Adipose tissue (tissue), 3 donors: ENCODE results near the gene WTAP. TPM values are rescaled to one million over a fixed set of nuclear protein-coding genes. Genes with fewer than 3 reads are reported as not detected.
"Not testable (repeated sequence)": the region's sequence is repeated elsewhere in the genome, so short reads cannot be mapped to it uniquely, and the experiment has no call there.

Source experiments
- H3K27ac ChIP-seq: one replicate; pipeline ENCODE4 v1.5.1; 2013; ENCODE audit warnings: low read depth, low read length
- WGBS, 3 donors: extraction: QIAGEN DNeasy Blood & Tissue Kit; methylation state at CpG; one replicate each; pipeline ENCODE4 v1.1.7; 2013; 5-methylcytosine and 5-hydroxymethylcytosine counted together
- polyA plus RNA-seq, 3 donors: library from polyadenylated mRNA; stranded (reverse); fragments of 200-250 nt; gene quantifications; one replicate each; pipeline ENCODE4 v1.2.3, GENCODE V29; 2013
- donor health status: healthy with polysubstance abuse.
- donor health status: Bipolar disorder and iron deficiency.
- donor health status: healthy.

Gene WTAP
- 10 to 100 TPM; 36.9 to 99.5 (median 96.0) TPM for polyA plus RNA-seq

- H3K27ac ChIP-seq, result peak within 1 kb of the TSS; percentile 98
- 0% methylated on average over 81 to 93 of the region's 93 CpGs for WGBS, 3 donors
These were observed at the start of gene WTAP for GRCh38 chr6:159726918-159727716. Gene WTAP, plus strand, starts transcription at chr6:159727506. Its CDS starts 8,760 bp downstream, at chr6:159736266.

GRCh38 chr6:159677506-159678165 lies 49.7 kb upstream of the WTAP start:
- 91 to 97% (median 92%) methylated on average over 5 of the region's 5 CpGs for WGBS, 3 donors
- H3K27ac ChIP-seq, result no peak overlapping the region

- 94 to 97% (median 94%) methylated on average over 3 of the region's 3 CpGs for WGBS, 3 donors
- H3K27ac ChIP-seq, result no peak overlapping the region
These were observed 48.7 kb upstream of the WTAP start for GRCh38 chr6:159678574-159678973.

- H3K27ac ChIP-seq, result no peak overlapping the region
- WGBS, 3 donors, result 69 to 75% (median 70%) methylated on average over 5 of the region's 5 CpGs
These were observed 47.9 kb upstream of the WTAP start for GRCh38 chr6:159679091-159680077.

GRCh38 chr6:159680104-159680503 lies 47.2 kb upstream of the WTAP start:
- WGBS, 3 donors, result 64 to 90% (median 85%) methylated on average over 3 of the region's 3 CpGs
- no peak overlapping the region for H3K27ac ChIP-seq

- H3K27ac ChIP-seq, result no peak overlapping the region
- WGBS, 3 donors, result 71 to 77% (median 71%) methylated on average over 10 of the region's 10 CpGs
These were observed 46.0 kb upstream of the WTAP start for GRCh38 chr6:159681191-159681880.

GRCh38 chr6:159682295-159682694 lies 45.0 kb upstream of the WTAP start:
- H3K27ac ChIP-seq, result no peak overlapping the region
- WGBS, 3 donors, result 72 to 84% (median 72%) methylated on average over 3 of the region's 3 CpGs

GRCh38 chr6:159682810-159683209 lies 44.5 kb upstream of the WTAP start:
- H3K27ac ChIP-seq, result no peak overlapping the region
- 89 to 98% (median 96%) methylated on average over 1 of the region's 1 CpG for WGBS, 3 donors

- no peak overlapping the region for H3K27ac ChIP-seq
- WGBS, 3 donors, result 84 to 100% (median 97%) methylated on average over 1 of the region's 1 CpG
These were observed 43.3 kb upstream of the WTAP start for GRCh38 chr6:159684013-159684304.

- no peak overlapping the region for H3K27ac ChIP-seq
- WGBS, 3 donors, result 69 to 82% (median 73%) methylated on average over 5 of the region's 5 CpGs
These were observed 41.3 kb upstream of the WTAP start for GRCh38 chr6:159686040-159686439.

- H3K27ac ChIP-seq, result no peak overlapping the region
- WGBS, 3 donors, result 59 to 86% (median 63%) methylated on average over 3 of the region's 3 CpGs
These were observed 40.6 kb upstream of the WTAP start for GRCh38 chr6:159686703-159687102.

GRCh38 chr6:159687341-159687740 lies 40.0 kb upstream of the WTAP start:
- no peak overlapping the region for H3K27ac ChIP-seq
- 93 to 97% (median 94%) methylated on average over 9 of the region's 9 CpGs for WGBS, 3 donors

GRCh38 chr6:159688266-159688905 lies 38.9 kb upstream of the WTAP start:
- no peak overlapping the region for H3K27ac ChIP-seq
- WGBS, 3 donors, result 67 to 76% (median 70%) methylated on average over 5 of the region's 5 CpGs

GRCh38 chr6:159689001-159689400 lies 38.3 kb upstream of the WTAP start:
- WGBS, 3 donors, result 69 to 87% (median 75%) methylated on average over 6 of the region's 6 CpGs
- no peak overlapping the region for H3K27ac ChIP-seq

GRCh38 chr6:159690135-159690534 lies 37.2 kb upstream of the WTAP start:
- WGBS, 3 donors, result 89 to 94% (median 93%) methylated on average over 13 of the region's 13 CpGs
- not testable (repeated sequence) for H3K27ac ChIP-seq

- H3K27ac ChIP-seq, result no peak overlapping the region
- 5 to 9% (median 6%) methylated on average over 11 of the region's 11 CpGs for WGBS, 3 donors
These were observed 36.0 kb upstream of the WTAP start for GRCh38 chr6:159691133-159691962.

- WGBS, 3 donors, result 13 to 35% (median 26%) methylated on average over 7 of the region's 7 CpGs
- H3K27ac ChIP-seq, result peak overlapping the region; percentile 39
These were observed 35.4 kb upstream of the WTAP start for GRCh38 chr6:159691963-159692287.
